GM18502 (cell line): ENCODE data around the gene ROPN1B.
"Not testable (repeated sequence)": the region's sequence is repeated elsewhere in the genome, so short reads cannot be mapped to it uniquely, and the experiment has no call there.

Experiments used
- ATAC-seq: cut with Tn5 transposase; IDR thresholded peaks from one replicate; pipeline ENCODE4 v1.9.1; 2021; ENCODE audit warnings: mild to moderate bottlenecking; ENCODE audit not compliant: unreplicated experiment, poor library complexity

The ROPN1B gene

GRCh38 chr3:125957674-125958510 is 11.1 kb upstream of the ROPN1B start:
- ATAC-seq = no peak

GRCh38 chr3:125958511-125959316 is 10.3 kb upstream of the ROPN1B start:
- ATAC-seq = no peak

GRCh38 chr3:125959317-125960065 is 9.5 kb upstream of the ROPN1B start:
- no peak for ATAC-seq

GRCh38 chr3:125960066-125960424 is 8.9 kb upstream of the ROPN1B start:
- no peak for ATAC-seq

GRCh38 chr3:125960456-125961288 is 8.3 kb upstream of the ROPN1B start:
- no peak for ATAC-seq

GRCh38 chr3:125961289-125961589 is 7.7 kb upstream of the ROPN1B start:
- no peak for ATAC-seq

- not testable (repeated sequence) for ATAC-seq
Observed at GRCh38 chr3:125963834-125964233, 5.1 kb upstream of the ROPN1B start.

- ATAC-seq = no peak
Observed at GRCh38 chr3:125965505-125965904, 3.5 kb upstream of the ROPN1B start.

GRCh38 chr3:125967156-125967555 is 1.8 kb upstream of the ROPN1B start:
- no peak for ATAC-seq

GRCh38 chr3:125968121-125968520 is 857 bp upstream of the ROPN1B start:
- ATAC-seq = not testable (repeated sequence)

GRCh38 chr3:125971997-125972944 is 3.3 kb downstream of the ROPN1B start:
- peak; percentile 72 for ATAC-seq

GRCh38 chr3:125975245-125976002 is 6.4 kb downstream of the ROPN1B start:
- ATAC-seq = not testable (repeated sequence)

- ATAC-seq = not testable (repeated sequence)
Observed at GRCh38 chr3:125976003-125976390, 7.0 kb downstream of the ROPN1B start.

- ATAC-seq = not testable (repeated sequence)
Observed at GRCh38 chr3:125977104-125977503, 8.1 kb downstream of the ROPN1B start.

- ATAC-seq = not testable (repeated sequence)
Observed at GRCh38 chr3:125984951-125985350, 16.0 kb downstream of the ROPN1B start.

- peak; percentile 69 for ATAC-seq
Observed at GRCh38 chr3:125990253-125990970, 21.4 kb downstream of the ROPN1B start.

GRCh38 chr3:125996751-125997150 is 27.8 kb downstream of the ROPN1B start:
- ATAC-seq = not testable (repeated sequence)

GRCh38 chr3:126002189-126002588 is 33.2 kb downstream of the ROPN1B start:
- ATAC-seq = no peak
